NT2/D1 (cell line): ENCODE data around the gene TMEM45A.
"Not testable (repeated sequence)": the region's sequence is repeated elsewhere in the genome, so short reads cannot be mapped to it uniquely, and the experiment has no call there.

Source experiments
- DNase-seq: peaks from one replicate; pipeline ENCODE4 v3.0.0-alpha.2; 2011; ENCODE audit warnings: low read depth, low spot score
- H3K27me3 ChIP-seq: 2 replicates; pipeline ENCODE4 v1.6.0; 2011; ENCODE audit warnings: mild to moderate bottlenecking; ENCODE audit not compliant: insufficient read length, insufficient read depth
- H3K36me3 ChIP-seq: 2 replicates; pipeline ENCODE4 v1.6.1; 2011; ENCODE audit warnings: mild to moderate bottlenecking, low read length, mixed read lengths; ENCODE audit not compliant: insufficient read depth, insufficient read length
- H3K4me1 ChIP-seq: 2 replicates; pipeline ENCODE4 v1.5.1; 2011; ENCODE audit not compliant: insufficient read depth, insufficient read length
- H3K4me3 ChIP-seq: 2 replicates; pipeline ENCODE4 v1.5.1; 2011; ENCODE audit warnings: low read depth; ENCODE audit not compliant: insufficient read length
- H3K9ac ChIP-seq: 2 replicates; pipeline ENCODE4 v1.6.0; 2011; ENCODE audit warnings: low read depth; ENCODE audit not compliant: insufficient read length
- H3K9me3 ChIP-seq: 2 replicates; pipeline ENCODE4 v1.5.1; 2011; ENCODE audit warnings: mild to moderate bottlenecking, low read length; ENCODE audit not compliant: insufficient read depth
- SUZ12 ChIP-seq: IDR thresholded peaks from 2 replicates; pipeline ENCODE4 v1.6.1; 2011; ENCODE audit not compliant: insufficient read length, insufficient read depth; ENCODE audit errors: extremely low read depth
- YY1 ChIP-seq: IDR thresholded peaks from 2 replicates; pipeline ENCODE4 v1.6.1; 2011; ENCODE audit not compliant: insufficient read length, insufficient read depth
- ZNF274 ChIP-seq: IDR thresholded peaks from 2 replicates; pipeline ENCODE4 v1.6.1; 2011; ENCODE audit warnings: mild to moderate bottlenecking, low read depth, low read length

The TMEM45A gene

DNA sequence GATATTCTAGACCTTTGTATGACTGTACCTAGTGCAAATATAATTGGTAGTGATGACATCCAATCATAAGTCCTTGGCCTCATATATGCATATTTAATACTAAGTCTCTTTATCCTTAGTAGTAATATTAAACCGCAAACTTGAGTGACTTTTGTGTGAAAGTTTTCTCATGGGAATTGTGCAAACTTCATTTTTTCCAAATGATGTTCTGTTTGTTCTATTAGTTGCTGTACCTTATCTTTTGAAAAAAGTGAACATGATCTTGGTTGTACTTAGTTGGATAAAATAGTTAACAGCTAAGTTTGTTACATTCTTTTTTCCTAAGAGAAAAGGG lies 43.2 kb downstream of the TMEM45A start:
- TF ChIP-seq ZNF274, result no peak
- TF ChIP-seq SUZ12, result no peak
- no peak for TF ChIP-seq YY1
- no peaks in the 10 kb centered on the region for H3K4me1 ChIP-seq
- no peak overlapping the region for H3K9ac ChIP-seq
- no peaks in the 10 kb centered on the region for H3K9me3 ChIP-seq
- DNase-seq, result no peak
- H3K27me3 ChIP-seq, result no peaks in the 10 kb centered on the region
- no peaks in the 10 kb centered on the region for H3K36me3 ChIP-seq
- no peak overlapping the region for H3K4me3 ChIP-seq

DNA sequence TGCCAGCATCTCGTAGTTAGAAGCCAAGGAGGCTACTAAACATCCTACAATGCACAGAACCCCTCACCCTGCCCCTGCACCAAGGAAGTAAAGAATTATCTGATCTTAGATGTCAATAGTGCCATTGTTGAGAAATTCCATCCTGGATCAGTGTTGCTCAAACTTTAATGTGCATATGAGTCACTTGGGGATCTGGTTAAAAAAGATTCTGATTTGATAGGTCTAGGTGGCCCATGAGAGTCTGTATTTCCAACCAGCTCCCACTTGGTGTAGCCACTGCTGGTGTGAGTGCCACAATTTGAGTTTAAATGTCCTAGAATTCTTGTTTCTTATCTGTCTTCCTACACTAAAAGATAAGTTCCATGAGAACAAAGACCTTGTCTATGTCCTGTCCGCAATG lies 43.7 kb downstream of the TMEM45A start:
- Histone ChIP-seq H3K9ac (no peak overlapping the region), H3K36me3 (no peaks in the 10 kb centered on the region), H3K9me3 (no peaks in the 10 kb centered on the region), H3K4me1 (no peaks in the 10 kb centered on the region), H3K4me3 (no peak overlapping the region), H3K27me3 (no peaks in the 10 kb centered on the region)
- DNase-seq, result no peak
- TF ChIP-seq ZNF274 (no peak), YY1 (no peak), SUZ12 (no peak)

DNA sequence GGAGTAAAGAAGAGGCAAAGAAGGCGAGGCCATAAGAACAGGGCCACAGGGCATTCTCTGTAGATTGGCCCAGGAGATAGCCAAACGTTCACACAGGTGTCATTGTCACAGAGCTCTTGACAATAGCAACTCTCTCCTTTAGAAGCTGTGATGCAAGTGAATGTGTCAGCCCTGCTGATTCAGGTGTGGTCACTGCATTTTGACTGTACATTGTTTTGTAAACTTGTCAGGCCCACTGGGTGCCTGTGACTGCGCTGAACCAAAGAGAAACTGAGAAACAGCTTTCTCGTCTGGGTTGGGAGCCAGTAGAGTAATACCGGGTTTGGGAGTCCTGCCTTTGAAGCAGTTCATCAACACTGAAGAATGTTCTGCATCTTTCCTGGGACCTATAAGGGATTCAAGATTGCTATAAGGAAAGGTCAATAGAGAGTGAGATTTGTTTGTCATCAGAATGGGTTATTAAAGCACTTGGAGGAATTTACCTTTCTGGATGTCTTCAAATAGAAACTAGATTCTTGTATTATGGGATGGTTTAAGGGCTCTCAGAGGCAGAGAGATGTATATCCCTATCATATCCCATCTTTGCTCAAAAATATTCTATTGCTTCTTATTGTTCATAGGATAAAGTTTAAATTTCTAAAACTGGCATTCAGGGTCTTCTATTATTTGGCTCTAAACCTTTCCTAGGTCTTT lies 45.4 kb downstream of the TMEM45A start:
- TF ChIP-seq ZNF274 (no peak), YY1 (no peak), SUZ12 (no peak)
- H3K4me1 ChIP-seq, result no peaks in the 10 kb centered on the region
- H3K36me3 ChIP-seq, result no peaks in the 10 kb centered on the region
- DNase-seq, result no peak
- no peak overlapping the region for H3K9ac ChIP-seq
- no peaks in the 10 kb centered on the region for H3K9me3 ChIP-seq
- no peaks in the 10 kb centered on the region for H3K27me3 ChIP-seq
- H3K4me3 ChIP-seq, result no peak overlapping the region

DNA sequence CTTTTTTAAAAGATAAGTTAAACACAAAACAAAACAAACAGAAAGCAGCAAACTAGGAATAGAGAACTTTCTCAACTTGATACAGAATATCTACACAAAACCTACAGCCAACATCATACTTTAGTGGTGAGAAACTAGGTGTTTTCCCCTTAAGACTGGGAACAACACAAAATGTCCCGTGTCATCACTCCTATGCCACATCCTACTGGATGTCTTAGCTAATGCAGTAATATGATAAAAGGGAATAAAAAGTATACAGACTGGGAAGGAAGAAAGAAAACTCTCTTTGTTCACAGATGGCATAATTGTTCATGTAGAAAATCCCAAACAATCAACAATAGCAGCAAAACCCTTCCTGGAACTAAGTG lies 45.9 kb downstream of the TMEM45A start:
- Histone ChIP-seq H3K36me3 (no peaks in the 10 kb centered on the region), H3K9me3 (no peaks in the 10 kb centered on the region), H3K27me3 (no peaks in the 10 kb centered on the region), H3K9ac (no peak overlapping the region), H3K4me1 (no peaks in the 10 kb centered on the region), H3K4me3 (no peak overlapping the region)
- DNase-seq, result no peak
- TF ChIP-seq SUZ12 (no peak), ZNF274 (no peak), YY1 (no peak)

DNA sequence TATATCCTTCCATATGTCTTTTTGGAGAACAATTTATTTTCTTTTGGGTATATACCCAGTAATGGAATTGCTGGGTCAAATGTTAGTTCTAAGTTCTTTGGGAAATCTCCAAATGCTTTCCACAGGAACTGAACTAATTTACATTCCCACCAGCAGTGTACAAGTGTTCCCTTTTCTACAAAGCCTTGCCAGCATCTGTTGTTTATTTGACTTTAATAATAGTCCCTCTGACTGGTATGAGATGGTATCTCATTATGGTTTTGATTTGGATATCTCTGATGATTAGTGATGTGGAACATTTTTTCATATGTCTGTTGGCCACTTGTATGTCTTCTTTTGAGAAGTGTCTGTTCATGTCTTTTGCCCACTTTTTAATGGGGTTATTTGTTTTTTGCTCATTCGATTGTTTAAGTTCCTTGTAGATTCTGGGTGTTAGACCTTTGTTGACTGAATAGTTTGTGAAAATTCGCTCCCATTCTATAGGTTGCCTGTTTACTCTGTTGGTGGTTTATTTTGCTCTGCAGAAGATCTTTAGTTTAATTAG lies 48.4 kb downstream of the TMEM45A start:
- no peak overlapping the region for H3K9ac ChIP-seq
- DNase-seq, result no peak
- TF ChIP-seq SUZ12 (no peak), ZNF274 (no peak), YY1 (no peak)
- H3K36me3 ChIP-seq, result no peaks in the 10 kb centered on the region
- no peaks in the 10 kb centered on the region for H3K27me3 ChIP-seq
- H3K9me3 ChIP-seq, result no peaks in the 10 kb centered on the region
- H3K4me1 ChIP-seq, result no peaks in the 10 kb centered on the region
- no peak overlapping the region for H3K4me3 ChIP-seq

DNA sequence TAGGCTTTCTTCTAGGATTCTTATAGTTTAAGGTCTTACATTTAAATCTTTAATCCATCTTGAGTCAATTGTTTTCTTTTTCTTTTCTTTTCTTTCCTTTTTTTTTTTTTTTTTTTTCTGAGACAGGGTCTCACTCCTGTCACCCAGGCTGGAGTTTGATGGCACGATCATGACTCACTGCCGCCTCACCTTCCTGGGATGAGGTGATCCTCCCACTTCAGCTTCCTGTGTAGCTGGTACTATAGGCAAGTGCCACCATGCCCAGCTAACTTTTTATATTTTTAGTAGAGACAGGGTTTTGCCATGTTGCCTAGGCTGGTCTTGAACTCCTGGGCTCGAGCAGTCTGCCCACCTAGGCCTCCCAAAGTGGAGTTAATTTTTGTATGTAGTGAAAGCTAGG lies 49.0 kb downstream of the TMEM45A start:
- not testable (repeated sequence) for H3K9me3 ChIP-seq, H3K4me1 ChIP-seq, DNase-seq, H3K9ac ChIP-seq, H3K36me3 ChIP-seq, H3K27me3 ChIP-seq, H3K4me3 ChIP-seq

DNA sequence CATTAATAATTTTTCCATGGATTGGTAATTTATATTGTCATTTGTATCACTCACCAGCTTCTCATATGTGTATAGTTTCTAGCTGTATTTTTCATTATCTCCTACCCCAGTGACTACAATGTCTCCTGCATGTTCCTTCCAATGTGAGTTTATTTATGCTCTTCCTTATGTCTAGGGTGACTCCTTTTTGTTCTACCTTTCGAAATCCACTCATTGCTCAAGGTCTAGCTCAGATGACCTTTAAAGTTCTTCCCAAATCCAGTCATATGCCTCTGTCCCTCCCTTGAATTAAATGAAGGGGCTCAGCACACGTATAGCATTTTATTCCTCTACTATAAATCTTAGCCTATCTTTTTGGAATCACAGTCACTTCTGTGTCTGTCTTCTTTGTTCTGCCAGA lies 53.0 kb downstream of the TMEM45A start:
- H3K4me1 ChIP-seq, result no peaks in the 10 kb centered on the region
- no peak overlapping the region for H3K9ac ChIP-seq
- no peak for TF ChIP-seq SUZ12
- no peak for TF ChIP-seq YY1
- no peak for TF ChIP-seq ZNF274
- H3K4me3 ChIP-seq, result no peak overlapping the region
- H3K27me3 ChIP-seq, result no peaks in the 10 kb centered on the region
- no peak for DNase-seq
- no peaks in the 10 kb centered on the region for H3K9me3 ChIP-seq
- no peaks in the 10 kb centered on the region for H3K36me3 ChIP-seq
